ENCODE data around the gene PDZRN3. TPM values are rescaled to one million over a fixed set of nuclear protein-coding genes. Genes with fewer than 3 reads are reported as not detected.

Gene PDZRN3
- total RNA-seq, 1 donor from 2014 or later: 28.7 TPM

- TF ChIP-seq CTCF (IDR thresholded peaks at IDR 0.05; ENCODE audit: unreplicated experiment): no peak
- no peak overlapping the region for H3K4me3 Mint-ChIP-seq (ENCODE audit: low read depth)
- H3K27ac Mint-ChIP-seq: no peak overlapping the region
- H3K36me3 Mint-ChIP-seq (ENCODE audit: insufficient read depth): peaks cover 5% of the 10 kb centered on the region
- no peaks in the 10 kb centered on the region for H3K27me3 Mint-ChIP-seq
- DNase-seq (ENCODE audit: low spot score, unreplicated experiment): no peak
- no peaks in the 10 kb centered on the region for H3K9me3 Mint-ChIP-seq (ENCODE audit: low read depth)
- H3K4me1 Mint-ChIP-seq (ENCODE audit: low read depth): no peaks in the 10 kb centered on the region
Measured at GRCh38 chr3:73407577-73407976, 217.2 kb downstream of the PDZRN3 start.

GRCh38 chr3:73405853-73406252, 218.9 kb downstream of the PDZRN3 start:
- Mint-ChIP-seq H3K4me1 (ENCODE audit: low read depth) (no peaks in the 10 kb centered on the region), H3K27me3 (no peaks in the 10 kb centered on the region)

GRCh38 chr3:73405000-73405399, 219.7 kb downstream of the PDZRN3 start:
- no peak for TF ChIP-seq CTCF (IDR thresholded peaks at IDR 0.05; ENCODE audit: unreplicated experiment)
- no peak for DNase-seq (ENCODE audit: low spot score, unreplicated experiment)
- H3K4me1 Mint-ChIP-seq (ENCODE audit: low read depth): no peaks in the 10 kb centered on the region
- no peaks in the 10 kb centered on the region for H3K27me3 Mint-ChIP-seq
- H3K4me3 Mint-ChIP-seq (ENCODE audit: low read depth): no peak overlapping the region
- no peaks in the 10 kb centered on the region for H3K9me3 Mint-ChIP-seq (ENCODE audit: low read depth)
- H3K36me3 Mint-ChIP-seq (ENCODE audit: insufficient read depth): peaks cover 7% of the 10 kb centered on the region
- H3K27ac Mint-ChIP-seq: no peak overlapping the region

More at GRCh38 chr3:73405853-73406252, 218.9 kb downstream of the PDZRN3 start:
- no peak for TF ChIP-seq CTCF (IDR thresholded peaks at IDR 0.05; ENCODE audit: unreplicated experiment)
- Mint-ChIP-seq H3K27ac (no peak overlapping the region), H3K36me3 (ENCODE audit: insufficient read depth) (peaks cover 7% of the 10 kb centered on the region), H3K9me3 (ENCODE audit: low read depth) (no peaks in the 10 kb centered on the region), H3K4me3 (ENCODE audit: low read depth) (no peak overlapping the region)
- no peak for DNase-seq (ENCODE audit: low spot score, unreplicated experiment)

GRCh38 chr3:73404435-73404834, 220.3 kb downstream of the PDZRN3 start:
- no peak for TF ChIP-seq CTCF (IDR thresholded peaks at IDR 0.05; ENCODE audit: unreplicated experiment)
- H3K27ac Mint-ChIP-seq: no peak overlapping the region
- no peak overlapping the region for H3K4me3 Mint-ChIP-seq (ENCODE audit: low read depth)
- DNase-seq (ENCODE audit: low spot score, unreplicated experiment): no peak
- H3K4me1 Mint-ChIP-seq (ENCODE audit: low read depth): no peaks in the 10 kb centered on the region
- H3K27me3 Mint-ChIP-seq: no peaks in the 10 kb centered on the region
- H3K36me3 Mint-ChIP-seq (ENCODE audit: insufficient read depth): peaks cover 7% of the 10 kb centered on the region
- H3K9me3 Mint-ChIP-seq (ENCODE audit: low read depth): no peaks in the 10 kb centered on the region

- Mint-ChIP-seq H3K36me3 (ENCODE audit: insufficient read depth) (peaks cover 7% of the 10 kb centered on the region), H3K9me3 (ENCODE audit: low read depth) (no peaks in the 10 kb centered on the region), H3K27me3 (no peaks in the 10 kb centered on the region), H3K4me3 (ENCODE audit: low read depth) (no peak overlapping the region), H3K4me1 (ENCODE audit: low read depth) (no peaks in the 10 kb centered on the region), H3K27ac (no peak overlapping the region)
- no peak for DNase-seq (ENCODE audit: low spot score, unreplicated experiment)
- no peak for TF ChIP-seq CTCF (IDR thresholded peaks at IDR 0.05; ENCODE audit: unreplicated experiment)
Measured at GRCh38 chr3:73403444-73403843, 221.3 kb downstream of the PDZRN3 start.

All from progenitor cell of endocrine pancreas (in vitro differentiated cells).